ENCODE data around the gene FGF12.

The FGF12 gene

DNA sequence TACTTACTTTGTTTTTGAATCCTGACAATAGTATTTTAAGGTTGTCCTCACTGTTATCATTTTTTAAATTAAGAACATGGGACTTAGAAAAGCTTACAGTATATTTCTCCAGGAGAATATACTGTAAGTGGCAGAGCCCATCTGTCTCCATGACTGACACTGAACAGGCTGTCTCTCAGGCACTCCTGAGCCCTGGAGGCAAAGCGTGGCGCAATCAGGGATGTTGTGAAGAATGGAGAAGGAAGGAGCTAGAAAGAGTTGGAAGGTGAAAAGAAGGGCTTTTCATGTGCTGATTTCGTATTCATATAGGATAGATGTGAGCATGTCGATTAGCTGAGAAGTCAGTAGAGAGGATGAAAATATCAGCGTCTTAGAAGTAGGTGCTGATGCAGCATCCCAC is 41.5 kb downstream of the FGF12 start:
- DNase-seq (ENCODE audit: low spot score) = no peak

DNA sequence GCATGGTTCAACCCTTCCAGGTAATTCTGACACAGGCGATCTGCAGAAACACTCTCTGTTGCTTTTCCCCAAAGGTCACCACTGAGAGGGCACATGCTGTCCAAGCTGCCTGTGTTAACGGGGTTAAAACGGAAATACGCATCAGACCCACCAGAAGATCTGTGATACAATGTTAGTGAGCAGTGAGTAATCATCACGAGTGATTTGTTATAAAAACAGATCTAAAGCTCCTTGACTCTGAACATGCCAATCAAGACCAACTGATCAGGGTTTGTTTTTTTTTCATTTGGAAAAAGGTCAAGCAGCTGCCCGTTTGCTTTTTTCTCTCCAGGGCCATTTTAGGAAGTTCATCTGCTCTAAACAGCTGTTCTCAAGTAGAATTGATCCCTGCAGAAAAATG is 43.2 kb downstream of the FGF12 start:
- DNase-seq (ENCODE audit: low spot score) = no peak

DNA sequence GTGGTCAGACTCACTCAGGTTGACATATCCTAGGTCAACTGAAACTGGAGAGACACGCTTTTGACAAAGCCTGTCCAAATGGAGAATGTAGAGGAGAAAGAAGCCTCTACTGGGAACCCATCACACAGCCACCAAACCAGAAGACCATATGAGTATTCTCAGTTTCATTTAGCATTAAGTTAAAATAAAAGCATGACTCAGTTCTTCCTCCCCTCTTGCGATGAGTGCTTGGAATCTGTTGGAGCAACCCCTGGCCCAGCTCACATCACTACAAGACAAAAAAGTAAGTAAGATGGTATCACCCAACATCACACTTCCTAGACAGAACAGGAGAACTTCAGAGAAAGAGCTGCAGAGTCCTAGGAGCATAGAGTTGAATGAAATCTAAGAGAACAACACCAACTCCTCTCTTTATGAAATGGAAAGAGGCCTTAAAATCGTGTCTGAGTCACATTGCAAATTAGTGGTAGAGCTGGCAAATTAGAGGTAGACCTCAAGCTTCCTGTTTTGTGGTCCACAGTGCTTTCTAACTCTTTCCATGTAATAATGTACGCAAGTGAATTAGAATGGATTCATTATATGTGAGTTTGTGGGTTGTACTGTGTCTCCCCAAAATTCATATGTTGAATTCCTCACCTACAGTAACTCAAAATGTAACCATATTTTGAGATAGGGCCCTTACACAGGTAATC is 51.2 kb downstream of the FGF12 start:
- DNase-seq (ENCODE audit: low spot score) = no peak

DNA sequence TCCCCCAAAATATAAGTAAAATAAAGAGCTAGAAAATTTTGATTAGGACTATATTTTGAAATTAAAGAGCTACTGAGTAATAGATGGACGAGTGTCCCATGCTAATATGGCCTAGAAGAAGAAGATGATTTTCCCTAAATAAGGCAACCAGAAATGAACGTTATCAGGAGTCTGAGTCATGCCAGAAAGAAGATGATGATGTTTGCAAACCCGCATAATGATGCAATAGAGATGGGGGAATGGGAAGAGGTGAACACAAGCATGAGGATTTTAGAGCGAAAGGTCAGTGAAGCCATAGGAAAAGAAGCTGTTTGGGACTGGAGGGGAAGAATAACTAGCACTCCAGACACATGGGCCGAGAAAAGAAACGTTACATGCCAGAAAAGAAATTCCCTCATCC is 71.7 kb downstream of the FGF12 start:
- no peak for DNase-seq (ENCODE audit: low spot score)

DNA sequence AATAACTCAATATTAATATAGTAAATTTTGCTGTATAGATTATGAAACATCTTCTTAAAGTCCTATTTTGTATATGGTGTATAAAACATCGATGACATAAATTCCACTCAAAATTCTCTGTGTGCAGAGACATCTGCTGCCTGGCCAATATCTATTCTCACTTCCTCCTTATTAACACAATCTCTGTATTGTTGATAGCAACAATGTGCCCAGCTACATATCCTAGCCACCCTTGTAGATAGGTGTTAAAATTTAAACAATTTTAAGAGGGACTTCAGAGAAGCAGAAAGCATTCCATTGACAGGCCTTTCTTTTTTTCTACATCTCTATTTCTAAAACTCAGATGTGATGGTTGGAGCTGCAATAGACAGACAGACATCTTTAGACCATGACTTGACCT is 72.3 kb downstream of the FGF12 start:
- DNase-seq (ENCODE audit: low spot score) = no peak

DNA sequence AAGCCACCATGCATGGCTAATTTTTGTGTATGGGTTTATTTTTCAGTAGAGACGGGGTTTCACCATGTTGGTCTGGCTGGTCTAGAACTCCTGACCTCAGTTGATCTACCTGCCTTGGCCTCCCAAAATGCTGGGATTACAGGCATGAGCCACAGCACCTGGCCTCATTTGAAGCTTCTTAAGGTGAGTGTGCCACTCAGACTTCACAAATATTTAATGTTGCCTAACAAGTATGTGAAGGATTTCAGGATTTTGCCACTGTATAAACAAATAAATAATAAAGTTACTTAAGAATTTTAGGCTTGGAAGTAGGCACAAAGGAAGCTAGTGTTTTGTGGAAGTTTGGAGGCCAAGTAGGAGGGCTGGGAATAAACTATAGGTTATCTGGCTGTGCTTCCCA is 73.5 kb downstream of the FGF12 start:
- no peak for DNase-seq (ENCODE audit: low spot score)

DNA sequence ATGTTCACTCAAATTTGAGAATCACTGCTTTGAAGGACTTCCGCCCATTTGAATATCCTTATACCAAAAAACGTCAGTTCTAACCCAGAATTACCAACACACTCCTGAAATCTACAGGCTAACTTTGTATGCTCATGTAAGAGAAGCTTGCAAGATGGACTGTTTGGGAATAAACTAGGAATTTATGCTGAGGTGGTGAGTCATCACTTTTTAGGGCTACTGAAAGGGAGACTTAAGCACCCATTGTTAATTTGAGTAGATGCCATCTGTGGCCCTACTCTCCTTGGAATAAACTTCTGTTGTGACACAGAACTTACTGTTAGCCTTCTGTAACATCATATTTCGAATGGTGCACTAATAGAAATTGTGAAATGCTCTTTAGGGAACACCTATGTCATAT is 74.6 kb downstream of the FGF12 start:
- no peak for DNase-seq (ENCODE audit: low spot score)

DNA sequence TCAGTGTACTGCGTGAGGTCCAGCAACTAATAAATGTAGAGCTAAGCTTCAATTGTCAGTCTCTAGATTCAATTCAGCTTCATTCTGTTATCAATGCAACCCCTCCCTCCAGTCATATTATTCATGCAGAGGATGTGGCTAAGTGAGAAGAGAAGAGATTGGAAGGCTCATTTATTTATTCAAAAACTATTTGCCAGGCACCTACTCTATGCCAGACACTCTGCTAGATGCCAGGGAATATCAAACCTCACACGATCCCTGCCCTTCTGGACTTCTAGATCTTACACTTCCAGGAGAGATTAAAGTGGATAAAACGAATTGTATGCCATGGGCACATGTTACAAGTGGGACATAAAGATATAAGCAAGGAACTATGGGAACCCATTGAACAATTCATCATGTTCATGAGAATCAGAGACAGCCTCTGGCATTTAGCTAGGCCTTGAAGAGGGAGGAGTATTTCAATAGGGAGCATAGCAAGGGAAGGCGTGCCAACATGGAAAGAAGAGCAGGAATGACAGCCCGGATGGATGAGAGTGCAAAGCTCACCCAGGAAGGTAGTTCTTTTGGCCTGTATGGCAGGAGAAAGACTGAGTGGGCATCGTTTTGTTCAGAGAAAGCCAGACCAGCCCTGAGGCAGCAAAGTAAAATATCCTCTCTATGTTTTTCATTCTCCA is 75.4 kb downstream of the FGF12 start:
- no peak for DNase-seq (ENCODE audit: low spot score)

DNA sequence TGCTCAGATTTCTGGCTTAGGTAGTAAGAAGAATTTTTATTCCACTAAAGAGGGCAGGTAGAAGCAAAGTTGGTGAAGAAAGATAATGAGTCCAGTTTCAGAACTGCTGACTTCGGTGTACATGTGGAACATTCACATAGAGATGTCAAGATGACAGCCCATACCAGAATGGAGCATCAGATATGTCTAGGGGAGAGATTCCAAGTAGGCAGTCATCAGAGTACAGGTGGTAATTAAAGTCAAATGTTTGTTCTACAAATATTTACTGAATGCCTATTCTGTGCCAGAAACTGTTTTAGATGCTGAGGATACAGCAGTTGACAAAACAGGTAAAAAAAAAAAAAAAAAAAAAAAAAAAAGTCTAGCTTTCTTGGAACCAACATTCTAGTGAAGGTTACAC is 81.9 kb downstream of the FGF12 start:
- no peak for DNase-seq (ENCODE audit: low spot score)

DNA sequence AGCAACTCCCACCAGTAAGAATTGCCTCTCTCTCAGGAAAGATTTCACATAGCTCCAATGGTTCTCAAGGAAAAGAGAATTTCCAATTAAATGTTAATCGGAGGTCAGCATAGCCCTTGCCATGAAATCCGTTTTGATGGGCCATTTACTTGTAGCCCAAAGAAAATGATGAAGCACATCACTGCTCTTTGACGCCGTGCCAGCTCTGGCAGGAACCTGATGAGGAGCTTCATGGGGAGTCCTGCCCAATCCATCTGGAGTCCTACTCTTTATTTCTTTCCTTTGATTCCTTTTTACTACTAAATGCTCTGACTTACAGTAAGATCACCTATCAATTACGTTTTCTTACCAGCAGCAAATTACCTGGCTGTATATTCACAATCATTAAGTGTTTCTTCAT is 84.7 kb downstream of the FGF12 start:
- no peak for DNase-seq (ENCODE audit: low spot score)

DNA sequence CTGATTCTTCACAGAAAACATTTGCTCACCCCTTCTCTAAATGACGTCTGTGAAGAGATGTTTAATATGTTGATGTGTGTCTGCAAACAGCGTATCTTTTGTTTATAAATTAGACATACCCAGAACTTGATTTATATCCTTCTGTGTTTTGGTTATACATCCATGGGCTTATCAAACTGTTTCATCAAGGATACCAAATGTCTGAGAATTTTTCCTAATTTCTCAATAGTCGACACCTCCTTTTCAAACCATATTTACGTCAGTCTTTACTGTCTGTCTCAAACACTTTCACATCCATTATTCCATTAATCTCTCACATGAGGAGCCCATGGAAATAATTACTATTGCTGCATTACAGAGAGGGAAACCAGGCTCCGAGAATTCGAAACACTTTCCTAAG is 85.4 kb downstream of the FGF12 start:
- DNase-seq (ENCODE audit: low spot score) = no peak

DNA sequence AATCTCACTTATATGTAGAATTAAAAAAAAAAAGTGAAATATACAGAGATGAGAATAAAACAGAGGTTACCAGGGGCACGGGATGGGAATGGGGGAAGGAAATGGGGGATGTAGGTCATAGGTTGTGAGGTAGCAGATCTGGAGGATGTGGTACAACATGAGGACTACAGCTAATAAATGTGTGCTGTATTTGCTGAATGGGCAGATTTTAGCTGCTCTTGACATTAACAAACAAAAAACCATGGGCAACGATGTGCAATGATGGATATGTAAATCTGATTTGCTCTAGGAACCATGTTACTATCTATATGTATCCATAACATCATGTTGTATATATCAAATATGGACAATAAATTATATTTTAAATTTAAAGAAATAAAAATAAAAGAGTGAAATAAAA is 87.4 kb downstream of the FGF12 start:
- DNase-seq (ENCODE audit: low spot score) = no peak

DNA sequence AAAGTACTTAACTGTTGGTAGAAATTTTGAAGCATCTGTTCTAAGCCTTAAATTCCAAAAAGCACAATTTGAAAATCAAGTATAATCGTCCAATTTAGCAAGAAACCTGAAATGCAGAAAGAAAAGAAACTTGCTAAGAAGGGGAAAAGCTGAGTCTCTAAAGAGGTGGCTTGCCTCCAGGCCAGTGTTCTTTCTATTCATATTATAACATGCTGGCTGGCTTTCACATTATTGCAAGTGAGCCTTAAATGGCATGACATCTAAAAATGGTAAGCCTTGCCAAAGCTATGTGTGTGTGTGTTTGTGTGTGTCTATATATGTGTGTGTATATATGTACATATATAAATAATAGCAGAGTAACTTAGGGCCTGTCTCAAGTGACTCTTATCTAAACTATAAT is 89.5 kb downstream of the FGF12 start:
- DNase-seq (ENCODE audit: low spot score) = no peak

DNA sequence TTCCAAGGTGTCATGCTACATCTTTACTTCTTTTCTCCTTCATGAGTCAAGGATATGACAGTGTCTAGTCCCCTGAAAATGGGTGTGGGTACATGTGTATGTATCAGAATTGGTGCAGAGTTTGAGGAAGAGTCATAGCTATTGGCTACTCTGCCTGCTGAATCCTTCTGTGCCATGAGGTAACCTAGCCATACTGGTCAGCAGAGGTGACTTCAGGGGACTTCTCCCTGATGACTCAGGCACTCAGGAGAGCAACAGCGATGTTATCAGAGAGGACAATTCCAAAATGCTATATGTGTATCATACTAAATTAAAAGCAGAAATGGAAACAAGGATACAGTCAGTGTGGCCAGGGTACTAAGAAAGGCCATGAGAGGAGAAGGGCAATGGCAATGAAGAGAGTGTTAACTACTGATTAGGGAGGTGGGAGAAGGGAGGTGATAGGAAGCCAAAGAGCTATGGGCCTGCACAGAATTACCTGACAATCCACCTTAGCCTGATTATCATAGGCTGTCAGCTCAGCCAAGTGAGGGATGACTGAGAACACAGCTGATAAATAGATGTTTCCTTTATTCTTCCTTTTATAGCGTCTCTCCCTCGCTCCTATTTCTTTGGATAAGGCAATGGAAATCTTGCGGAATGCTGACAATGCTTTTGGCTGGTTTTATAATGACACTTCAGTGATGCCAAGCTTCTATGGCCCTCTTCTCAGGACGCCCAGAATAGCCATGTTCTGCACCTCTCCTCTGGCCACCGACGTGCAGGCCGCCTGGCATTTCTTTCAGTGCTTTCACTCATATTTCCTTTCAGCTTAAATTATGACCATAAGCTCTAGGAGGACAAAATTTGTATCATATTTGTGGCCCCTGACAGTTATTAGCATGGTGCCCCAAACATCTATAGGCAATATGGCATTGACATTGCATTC is 90.6 kb downstream of the FGF12 start:
- no peak for DNase-seq (ENCODE audit: low spot score)

DNA sequence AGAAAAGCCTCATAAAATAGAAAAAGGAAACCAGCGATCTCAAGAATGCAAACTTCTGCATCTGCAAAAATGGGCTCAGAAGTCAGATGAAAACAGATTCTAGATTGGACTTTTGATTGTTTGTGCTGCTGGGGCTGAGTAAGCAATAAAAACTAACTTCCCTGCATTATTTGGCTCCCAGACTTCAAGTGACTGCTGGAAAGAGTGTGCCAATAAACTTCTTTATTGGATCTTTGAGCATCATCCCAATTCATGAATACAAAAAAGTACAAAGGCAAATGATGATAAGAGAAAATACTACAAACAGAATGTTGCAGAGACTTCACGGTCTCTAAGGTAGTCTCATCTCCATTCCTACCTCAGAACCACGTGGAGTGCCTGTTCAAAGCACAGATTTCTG is 97.9 kb downstream of the FGF12 start:
- DNase-seq (ENCODE audit: low spot score) = no peak

DNA sequence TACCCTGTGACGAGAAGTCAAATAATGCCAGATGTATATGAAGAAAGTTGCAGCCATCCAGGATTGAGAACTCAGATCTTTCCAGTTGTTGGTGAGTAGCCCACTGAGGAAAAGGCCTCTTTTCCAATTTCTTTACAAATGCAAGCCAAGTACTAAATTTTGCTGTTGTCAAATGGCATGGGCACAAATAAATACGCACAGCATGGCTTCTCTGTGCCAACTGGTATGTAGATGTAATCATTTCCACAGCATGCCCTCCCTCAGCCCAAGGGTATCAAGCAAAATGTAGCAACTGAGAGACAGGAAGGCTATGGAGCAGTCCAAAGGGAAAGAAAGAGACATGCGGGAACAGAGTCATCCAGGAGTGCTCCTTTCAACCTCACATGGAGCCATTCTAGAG is 105.4 kb downstream of the FGF12 start:
- no peak for DNase-seq (ENCODE audit: low spot score)

DNA sequence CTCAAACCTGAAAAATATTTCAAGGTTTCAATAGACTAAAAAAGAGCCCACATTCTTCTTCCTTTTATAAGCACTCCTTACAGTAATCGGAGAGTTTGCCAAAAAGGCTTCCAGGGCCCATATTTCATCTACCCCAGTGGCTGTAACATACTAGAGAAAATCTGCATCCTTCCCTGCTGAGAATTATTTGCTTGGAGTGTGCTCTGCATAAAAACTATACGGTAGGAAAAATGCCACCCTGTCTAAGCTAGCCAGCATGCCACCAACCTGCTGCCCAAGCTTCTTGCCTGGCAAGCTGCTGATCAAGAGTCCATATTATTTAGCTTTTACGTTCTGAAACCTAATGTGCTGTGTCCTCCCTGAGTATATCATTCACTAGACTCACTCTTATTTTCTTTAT is 107.1 kb downstream of the FGF12 start:
- DNase-seq (ENCODE audit: low spot score) = no peak

DNA sequence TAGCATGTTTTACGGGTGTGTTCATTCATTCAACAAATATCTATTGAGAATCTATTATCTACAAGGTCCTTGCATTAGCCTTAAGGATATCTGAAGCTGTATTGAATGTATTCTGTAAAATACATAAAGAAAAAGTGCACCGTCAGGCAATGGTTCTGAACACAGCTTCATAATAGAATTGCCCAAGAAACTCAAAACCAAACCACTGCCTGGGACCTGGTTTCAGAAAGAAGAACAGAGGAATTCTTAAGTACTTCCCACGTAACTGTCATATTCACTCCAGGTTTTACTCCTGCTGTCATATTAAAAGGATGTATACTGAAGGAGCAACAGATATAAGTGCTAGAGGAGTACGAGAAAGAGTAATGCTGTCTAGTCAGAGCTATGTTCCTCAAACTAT is 115.9 kb downstream of the FGF12 start:
- DNase-seq (ENCODE audit: low spot score) = no peak

DNA sequence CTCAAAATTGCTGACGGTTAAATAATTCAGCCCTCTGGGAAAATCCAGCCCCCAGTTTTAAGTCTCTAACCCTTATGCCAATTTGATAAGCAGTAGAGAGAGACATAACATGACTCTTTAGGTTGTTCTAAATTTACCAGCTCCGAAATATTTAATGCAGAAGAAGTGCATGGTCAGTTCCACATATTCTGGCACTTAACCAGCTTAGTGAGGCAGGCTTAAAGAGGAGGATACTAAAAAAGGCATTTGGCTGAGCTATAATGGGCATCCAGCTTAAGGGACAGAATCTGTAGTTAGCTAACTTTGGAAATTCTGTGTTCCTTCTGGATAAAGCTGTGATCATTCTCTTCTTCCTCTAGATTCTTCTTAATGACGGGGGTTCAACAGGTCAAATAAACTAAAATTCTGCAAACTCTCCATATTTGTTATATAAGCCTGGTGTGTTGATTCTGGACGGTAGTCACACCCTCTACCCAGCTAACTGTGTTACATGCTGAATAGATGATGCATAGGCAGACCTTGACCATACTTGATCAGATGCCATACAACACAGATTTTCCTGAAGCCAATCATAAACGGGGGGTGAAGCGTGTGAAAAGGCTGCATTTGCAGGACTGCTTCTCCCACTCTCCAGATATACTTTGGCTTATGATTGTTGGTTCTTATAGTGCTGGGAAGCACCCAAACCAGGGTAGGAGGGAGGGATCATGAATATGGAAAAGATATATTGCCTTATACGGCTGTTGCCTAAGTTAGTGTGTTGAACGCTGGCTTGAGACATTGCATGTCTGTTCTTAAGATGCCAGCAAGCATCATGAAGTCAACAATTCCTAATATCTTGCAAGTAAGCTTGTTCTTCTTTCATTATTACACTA is 118.4 kb downstream of the FGF12 start:
- DNase-seq (ENCODE audit: low spot score) = no peak

DNA sequence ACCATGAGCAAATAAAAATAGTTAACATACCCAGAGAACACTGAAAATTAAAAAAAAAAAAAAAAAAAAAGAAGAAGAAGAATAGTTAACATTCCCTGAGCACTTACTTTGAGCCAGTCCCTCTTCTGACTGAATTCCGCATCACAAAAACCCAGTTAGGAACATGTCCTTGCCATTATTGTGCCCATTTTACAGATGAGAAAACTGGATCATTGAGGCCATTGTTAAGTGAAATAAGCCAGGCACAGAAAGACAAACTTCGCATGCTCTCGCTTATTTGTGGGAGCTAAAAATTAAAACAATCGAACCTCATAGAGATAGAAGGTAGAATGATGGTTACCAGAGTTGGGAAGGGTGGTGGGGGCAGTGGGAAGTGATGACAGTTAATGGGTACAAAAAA is 119.5 kb downstream of the FGF12 start:
- no peak for DNase-seq (ENCODE audit: low spot score)

DNA sequence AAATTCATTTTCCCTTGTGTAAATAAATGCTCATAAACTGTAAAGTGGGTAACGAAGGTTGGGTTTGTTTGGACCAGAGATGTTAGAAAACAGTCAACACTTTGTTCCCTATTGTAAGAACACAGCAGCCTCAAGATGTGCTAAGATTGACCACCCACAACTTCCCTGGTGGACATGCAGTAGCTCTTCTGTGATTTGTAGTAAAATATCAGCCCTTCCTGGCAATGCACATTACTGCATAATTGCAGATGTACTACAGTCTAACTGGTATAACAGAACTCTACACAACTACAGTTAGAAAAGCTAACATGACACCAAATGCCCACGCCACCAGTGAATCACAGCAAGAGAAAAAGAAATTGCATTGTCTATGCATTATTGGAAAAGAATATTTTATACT is 129.4 kb downstream of the FGF12 start:
- no peak for DNase-seq (ENCODE audit: low spot score)

DNA sequence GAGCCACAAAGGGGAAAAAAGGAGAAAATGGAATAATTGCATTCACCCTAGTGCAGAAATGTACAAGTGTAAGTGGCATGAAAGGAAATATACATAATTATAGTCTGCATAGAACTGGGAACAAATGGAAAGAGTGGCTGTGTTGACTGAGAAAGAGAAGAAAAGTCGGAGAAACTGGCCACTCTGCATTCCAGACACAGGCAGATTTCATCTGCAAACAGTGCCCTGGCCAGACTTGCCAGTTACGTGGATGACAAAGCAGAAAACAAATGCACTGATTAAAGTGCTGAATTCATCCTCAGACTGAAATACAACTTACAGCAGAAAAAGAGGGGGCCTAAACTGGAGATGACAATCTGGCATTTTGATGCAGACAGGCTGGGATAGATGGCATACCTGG is 129.8 kb downstream of the FGF12 start:
- DNase-seq (ENCODE audit: low spot score) = no peak
